GM19397 (cell line): ENCODE measurements around the gene NAP1L5.

Source experiments
- ATAC-seq: cut with Tn5 transposase; IDR thresholded peaks from one replicate; pipeline ENCODE4 v1.9.1; 2021; ENCODE audit warnings: mild to moderate bottlenecking, moderate library complexity; ENCODE audit not compliant: unreplicated experiment

NAP1L5 gene

DNA sequence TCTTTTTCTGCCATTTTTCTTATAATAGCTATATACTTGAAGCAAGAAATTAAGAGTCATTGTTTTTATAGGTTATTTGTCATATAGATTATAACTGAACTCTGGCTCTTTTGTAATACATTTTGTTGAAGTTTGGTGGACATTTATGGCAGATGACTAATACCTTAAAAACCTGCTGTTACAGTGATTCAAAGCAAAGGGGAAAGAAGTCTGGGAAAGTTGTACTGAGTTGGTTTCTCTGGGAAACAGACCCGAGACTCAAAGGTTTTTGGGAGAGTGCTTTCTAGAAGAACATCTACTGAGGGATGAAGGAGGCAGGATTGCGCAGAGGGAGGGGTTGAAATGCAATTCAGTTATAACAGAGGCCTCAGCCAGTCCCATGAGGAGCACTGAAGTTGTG lies 35.9 kb downstream of the NAP1L5 start:
- no peak for ATAC-seq

DNA sequence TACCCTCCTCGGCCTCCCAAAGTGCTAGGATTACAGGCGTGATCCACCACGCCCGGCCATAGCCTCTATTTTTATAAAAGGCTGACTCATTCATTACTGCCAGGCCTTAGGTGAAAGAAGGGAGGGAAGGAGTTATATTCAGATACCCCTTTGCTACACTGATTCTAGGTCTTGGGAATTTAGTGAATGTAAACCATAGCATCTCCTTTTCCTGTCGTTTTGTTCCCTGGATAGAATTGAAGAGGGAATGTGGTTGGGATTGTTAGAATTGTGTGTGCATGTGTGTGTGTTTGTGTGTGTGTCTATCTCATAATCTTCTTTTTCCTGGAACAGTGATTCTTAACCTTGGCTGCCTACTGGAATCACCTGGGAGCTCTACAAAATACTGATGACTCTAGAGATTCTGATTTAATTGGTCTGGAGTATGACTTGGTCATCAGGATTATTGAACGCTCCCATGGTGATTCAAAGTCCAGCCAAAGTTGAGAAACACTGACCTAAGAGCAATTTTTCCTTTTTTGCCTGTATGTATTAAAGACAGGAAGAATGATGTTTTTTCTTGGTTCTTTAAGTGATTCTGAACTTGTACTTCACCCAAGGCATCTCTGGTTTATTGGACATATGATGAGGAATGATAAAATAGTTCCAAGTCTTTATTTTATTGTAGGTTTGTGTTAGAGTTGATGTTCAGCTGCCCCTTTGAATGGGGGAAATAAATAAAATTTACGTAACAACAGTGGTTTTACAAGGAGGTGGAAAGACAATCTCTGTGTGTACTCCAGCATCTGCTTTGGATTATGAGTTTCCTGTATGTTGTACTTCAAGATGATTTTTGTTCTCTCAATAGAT lies 37.0 kb downstream of the NAP1L5 start:
- no peak for ATAC-seq

DNA sequence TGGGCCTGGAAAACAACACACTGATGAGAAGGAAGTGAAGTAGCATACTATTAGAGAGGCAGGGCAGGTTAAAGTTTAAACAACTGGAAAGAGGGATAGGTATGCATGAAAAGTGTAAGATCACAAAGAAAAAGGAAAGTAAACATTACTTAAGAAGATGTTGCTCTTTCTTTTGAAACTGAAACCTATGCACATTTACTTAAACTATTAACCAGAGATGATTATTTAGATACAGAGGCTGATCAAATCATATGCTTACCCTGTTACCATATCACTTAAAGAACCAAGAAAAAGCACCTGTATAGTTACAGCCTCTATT lies 37.8 kb downstream of the NAP1L5 start:
- no peak for ATAC-seq

DNA sequence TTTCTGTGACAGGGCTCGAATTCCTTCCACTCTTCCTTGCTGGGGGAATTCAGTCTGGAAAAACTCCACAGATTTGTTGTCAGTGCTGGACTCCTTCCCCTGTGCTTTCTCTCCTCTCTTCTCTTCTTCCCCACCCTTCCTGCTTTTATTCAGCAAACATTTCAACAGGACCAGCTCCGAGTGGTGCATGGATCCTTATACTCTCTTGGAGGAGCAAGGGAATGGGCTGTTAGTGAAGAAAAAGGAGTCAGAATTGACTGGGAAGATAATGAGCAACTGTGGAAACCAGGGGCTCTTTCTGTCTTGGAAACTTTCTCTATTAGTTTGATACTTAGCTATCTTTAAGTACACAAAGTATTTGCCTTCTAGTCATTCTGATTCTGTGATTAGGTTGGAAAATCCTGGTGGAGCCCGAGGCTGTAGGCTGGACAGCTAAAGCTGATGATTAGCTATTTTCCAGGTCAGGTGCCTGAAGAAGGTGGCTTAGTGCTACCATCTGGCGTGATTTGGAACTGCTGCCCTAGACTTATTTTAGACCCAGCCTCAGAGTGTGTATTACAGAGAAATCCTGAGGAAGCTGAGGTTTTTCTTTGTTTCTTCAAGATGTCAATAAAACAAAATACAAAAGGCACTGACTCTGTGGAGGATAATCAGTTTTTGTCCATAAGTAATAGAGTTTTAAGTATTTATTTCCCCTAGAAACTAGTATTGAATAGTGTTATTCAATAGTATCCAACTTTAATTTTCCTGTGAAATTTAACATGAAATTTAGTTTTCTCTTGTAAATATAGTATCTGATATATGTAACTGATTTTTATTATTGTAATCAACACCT lies 38.4 kb downstream of the NAP1L5 start:
- peak; percentile 86 for ATAC-seq

DNA sequence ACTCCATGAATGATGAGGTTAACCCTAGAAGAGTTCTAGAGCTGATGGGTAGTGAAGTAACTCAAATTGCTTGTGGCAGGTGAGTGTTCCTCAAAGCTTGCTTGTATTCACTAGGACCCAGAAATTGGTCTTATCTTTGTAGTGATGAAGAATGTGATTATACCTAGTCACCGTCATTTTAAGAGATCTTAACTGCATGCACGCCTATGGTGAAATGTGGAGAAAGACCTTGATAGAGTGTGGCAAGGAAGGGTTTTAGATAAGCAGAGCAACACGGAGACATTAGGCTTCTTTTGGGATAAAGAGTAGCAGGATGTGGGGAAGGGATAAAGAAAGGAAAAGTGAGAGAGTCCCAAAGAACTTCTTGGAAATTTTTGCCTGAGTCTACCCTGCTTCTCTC lies 42.4 kb downstream of the NAP1L5 start:
- ATAC-seq, result no peak

DNA sequence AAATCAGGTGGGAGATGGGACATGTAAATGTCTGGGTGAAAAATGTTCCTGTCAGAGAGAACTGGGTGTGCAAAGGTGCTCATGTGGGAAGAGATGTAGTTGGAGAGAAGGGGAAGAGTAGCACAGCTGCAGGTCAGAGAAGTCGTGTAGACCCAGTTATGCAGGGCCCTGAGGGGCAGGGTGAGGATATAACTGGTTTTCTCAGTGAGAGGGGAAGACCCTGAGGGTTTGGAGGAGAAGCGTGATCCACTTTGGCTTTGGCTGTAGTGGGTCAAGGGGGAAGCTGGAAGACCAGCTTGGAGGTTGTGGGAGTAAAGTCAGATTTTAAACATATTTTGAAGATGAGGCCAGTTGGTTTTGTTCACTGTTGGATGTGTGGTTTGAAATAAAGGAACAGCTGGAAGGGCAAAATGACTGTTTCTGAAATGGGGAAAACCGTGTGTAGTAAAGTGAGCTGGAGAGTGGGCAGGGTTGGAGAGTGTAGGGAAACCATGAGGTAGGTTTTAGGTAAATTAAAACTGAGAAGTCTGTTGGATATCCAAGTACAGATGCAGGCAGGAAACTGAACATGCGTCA lies 44.2 kb downstream of the NAP1L5 start:
- ATAC-seq, result no peak

DNA sequence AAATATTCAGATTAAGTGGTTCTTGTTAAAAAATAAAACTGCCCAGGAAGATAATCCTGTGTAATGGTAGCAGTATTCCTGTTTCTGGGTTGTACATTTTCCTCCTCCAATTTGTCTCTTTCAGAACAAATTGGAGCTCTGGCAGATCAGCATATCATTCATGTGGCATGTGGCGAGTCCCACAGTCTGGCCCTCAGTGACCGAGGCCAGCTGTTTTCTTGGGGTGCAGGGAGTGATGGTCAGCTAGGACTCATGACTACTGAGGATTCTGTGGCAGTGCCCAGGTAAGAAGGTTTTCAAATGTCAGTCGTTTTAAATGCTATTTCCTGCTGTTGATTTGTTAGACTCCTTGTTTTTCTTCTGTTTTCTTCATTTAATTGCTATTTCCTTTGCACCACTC lies 47.9 kb downstream of the NAP1L5 start:
- ATAC-seq, result no peak

DNA sequence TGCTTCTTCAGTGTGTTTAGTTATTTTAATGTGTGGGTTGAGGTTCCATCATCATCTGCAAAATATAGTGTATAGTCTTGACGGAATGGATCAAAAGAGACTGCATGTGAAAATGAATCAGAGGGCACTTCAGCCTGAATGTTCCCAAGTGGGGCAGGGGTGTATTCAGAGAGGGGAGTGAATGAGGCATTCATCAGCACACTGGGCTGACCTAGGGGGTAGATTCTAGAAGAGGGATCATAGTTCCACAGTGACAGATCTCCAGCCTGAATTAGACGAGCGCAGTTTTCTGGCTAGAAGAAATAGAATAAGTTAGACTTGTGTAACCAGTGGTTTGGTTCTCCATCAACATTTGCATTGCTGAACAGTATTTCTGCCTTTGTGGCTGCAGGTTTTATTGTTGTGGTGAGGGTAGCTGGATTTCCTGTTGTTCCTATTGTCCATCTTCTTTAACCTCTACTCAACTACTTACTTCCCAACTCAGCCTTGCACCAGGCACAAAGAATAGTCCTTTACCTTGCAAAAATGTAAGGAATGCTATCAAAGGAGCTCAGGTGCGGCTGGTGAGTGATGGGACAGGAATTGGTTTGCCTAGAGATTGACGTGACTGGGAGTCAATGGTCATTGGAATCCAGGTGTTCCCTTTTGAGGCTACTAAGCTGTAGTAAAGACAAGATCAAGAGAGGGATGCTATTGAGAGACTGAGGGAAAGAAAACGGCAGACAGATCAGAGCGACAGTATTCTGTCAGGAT lies 50.9 kb downstream of the NAP1L5 start:
- no peak for ATAC-seq

DNA sequence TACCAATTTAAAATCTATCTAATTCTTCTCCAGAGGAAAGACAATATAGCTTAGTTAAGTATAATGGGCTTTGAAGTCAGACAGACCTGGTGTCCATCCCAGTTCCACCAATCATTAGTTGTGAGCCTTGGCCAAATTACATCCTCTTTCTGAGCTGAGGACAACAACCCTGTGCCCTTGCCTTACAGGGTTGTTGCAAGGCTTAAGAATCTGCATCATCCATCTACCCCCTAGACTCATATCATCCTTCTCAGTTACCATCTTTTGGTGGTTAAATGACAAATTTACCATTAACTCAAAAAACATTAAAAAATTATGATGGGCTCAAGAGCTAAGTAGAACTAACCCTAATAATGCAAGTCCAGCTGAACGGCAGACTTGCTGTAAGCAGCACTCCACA lies 51.6 kb downstream of the NAP1L5 start:
- no peak for ATAC-seq
